Measurements from ENCODE around the gene LCP2.
"Not testable (repeated sequence)": the region's sequence is repeated elsewhere in the genome, so short reads cannot be mapped to it uniquely, and the experiment has no call there.

The LCP2 gene

DNA sequence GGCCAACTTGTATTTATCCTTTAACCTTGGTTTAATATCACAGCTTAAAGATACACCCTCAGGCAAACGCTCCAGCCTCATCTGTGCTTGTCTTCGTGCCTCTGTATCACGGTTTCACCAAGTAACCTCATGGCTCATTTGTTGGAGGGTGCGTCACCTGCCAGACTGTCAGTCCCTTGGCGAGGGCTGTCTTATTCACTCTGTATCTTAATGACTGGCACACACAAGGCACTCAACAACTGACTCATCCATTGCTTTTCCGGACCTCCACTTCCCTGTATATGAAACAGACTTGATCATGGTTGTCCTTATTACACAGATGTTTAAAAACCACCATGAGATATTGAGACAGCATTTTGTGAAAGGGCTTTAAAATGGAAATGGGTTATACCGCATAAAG lies 28.0 kb downstream of the LCP2 start:
- peak; percentile 31 for DNase-seq

DNA sequence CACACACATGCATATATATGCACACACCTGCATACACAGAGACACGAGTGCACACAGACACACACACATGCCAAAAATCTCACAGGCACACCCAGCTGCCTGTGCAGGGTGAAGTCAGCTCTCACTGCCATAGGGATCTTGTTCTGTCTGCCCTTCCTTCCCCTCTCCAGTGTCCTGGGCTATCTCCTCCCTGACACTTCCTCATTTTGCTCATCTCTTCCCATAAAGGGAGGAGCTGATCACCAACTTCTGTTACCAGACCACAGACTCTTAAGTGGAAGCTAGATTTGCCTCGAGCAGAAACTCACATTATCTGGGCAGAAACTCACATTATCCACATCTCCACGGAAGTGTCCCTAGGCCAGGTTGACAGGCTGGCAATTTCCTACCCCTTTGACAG lies 28.7 kb downstream of the LCP2 start:
- DNase-seq, result no peak

DNA sequence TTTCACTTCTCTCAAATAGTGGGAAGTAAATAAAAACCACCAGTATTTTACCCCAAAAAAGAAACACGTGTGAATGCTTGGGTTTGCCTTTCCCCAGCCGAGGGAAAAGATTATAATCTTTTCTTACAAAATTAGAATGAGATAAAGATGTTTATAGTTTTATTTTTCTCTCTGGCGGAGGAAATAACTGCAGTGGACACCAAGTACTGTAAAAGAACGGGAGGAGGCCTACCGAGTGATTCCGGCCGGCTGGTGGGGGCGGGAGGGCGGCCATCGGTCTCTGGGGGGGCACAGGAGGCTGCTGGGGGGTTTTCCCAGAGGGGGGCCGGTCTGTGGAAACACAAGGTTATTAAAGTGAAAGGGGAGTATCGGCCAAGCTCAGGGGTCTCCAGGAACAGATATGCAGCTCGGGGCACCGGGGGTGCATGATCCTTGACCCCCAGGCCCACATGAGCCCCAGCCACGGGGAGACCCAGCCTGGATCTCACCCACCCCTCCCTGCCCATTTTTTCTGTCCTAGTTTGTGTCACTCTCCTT lies 29.4 kb downstream of the LCP2 start:
- no peak for DNase-seq

DNA sequence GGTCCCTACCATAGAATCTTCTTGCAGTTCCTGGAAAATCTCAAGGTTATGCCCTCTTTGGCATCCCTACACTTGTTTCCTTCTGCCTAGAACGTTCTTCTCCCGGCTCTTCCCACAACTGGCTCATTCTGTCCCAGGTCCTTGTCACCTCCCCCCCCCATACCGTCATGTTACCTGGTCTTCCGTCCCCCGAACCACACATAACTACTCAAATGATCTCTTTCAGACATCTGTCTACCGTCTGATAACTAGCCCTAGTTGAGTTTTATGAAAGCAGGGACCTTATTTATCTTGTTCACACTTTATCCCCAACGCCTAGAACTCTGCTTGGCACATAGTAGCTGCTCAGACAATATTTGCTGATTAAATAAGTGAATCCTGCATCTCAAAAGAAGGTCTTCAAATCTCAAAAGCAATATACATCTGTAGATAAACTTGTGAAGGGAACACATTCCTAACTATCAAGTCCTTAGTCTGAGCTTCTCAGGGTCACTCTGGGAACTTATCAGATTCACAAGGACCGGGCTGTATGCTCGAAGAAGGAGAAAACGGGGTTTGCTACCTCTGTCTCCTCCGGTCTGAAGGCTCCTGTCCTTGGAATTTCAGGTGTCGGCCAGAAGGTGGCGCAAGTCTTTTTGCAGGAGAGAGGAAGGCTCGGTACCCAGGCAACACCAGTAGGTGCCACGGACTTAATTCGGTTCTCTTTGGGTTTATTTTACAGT lies 30.0 kb downstream of the LCP2 start:
- peak; percentile 76 for DNase-seq

DNA sequence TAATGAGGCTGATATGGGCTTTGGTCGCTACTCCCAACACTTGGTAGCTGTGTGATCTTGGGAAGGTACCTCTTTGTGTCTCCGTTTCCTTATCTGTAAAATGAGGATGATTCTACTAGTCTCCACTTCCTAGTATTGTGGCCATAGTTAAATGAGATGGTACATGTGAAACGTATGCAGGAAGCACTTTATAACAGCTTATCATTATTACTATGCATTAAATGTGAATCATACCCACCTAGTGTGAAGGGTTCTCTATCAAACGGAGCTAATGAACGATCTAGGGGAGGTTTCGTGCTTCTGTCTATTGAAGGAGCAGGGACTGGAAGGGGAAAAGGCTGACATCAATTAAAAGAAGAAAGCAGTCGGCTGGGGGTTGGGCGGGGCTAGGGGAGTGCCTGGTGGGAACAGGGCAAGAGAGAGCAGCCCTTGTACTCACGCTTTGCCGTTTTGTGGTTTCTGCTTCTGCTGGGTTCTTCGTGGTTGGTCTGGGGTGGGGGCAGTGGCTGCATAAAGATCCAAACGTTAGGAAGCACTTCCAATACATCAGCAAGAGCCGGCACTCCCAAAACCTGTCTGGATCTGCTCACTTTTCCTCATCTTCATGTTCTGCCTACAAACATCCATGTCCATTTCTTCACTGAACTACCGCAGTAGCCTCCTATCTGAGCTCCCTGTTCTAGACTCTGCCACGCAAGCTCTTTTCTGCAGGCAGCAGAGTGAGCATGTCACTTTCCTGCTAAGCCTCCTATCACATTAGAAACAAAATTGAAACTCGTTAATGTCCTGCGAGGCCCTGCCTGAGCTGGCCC lies 30.8 kb downstream of the LCP2 start:
- DNase-seq, result peak; percentile 57

DNA sequence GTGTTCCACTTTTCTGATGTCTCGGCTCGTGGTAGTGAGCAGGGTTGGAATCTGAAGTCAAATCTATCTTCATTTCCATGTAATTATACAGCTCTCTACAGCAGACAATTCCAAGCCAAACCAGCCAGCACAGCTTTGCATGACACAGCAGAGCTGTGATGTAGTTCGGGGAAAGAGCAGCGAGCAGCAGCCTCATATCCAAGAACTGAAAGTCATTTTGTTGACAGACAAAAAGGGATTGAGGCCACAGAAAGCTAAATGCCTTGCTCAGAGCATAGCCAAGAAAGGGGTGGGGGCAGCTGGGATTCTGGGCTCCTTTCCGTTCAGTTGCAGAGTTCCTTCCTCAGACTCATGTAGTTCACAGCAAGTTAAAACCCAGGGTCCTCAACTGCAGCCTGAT lies 32.1 kb downstream of the LCP2 start:
- no peak for DNase-seq

DNA sequence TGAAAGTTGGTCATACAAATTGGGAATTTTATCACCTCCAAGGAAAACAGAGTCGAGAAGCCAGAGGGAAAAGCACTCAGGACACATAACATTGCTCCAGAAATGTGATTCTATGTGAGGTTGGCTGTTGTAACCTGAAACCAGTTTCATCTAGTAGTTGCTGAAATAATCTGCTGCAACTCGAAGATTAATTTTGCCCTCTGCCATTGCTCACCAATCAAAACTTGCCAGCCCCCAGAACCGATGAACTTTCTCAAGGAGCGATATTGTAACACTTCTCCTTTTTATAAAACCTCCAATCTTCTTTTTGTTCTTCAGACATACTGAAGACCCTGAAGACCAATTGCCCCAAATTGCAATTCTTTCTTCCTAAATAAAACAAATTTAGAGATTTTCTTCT lies 33.7 kb downstream of the LCP2 start:
- no peak for DNase-seq

DNA sequence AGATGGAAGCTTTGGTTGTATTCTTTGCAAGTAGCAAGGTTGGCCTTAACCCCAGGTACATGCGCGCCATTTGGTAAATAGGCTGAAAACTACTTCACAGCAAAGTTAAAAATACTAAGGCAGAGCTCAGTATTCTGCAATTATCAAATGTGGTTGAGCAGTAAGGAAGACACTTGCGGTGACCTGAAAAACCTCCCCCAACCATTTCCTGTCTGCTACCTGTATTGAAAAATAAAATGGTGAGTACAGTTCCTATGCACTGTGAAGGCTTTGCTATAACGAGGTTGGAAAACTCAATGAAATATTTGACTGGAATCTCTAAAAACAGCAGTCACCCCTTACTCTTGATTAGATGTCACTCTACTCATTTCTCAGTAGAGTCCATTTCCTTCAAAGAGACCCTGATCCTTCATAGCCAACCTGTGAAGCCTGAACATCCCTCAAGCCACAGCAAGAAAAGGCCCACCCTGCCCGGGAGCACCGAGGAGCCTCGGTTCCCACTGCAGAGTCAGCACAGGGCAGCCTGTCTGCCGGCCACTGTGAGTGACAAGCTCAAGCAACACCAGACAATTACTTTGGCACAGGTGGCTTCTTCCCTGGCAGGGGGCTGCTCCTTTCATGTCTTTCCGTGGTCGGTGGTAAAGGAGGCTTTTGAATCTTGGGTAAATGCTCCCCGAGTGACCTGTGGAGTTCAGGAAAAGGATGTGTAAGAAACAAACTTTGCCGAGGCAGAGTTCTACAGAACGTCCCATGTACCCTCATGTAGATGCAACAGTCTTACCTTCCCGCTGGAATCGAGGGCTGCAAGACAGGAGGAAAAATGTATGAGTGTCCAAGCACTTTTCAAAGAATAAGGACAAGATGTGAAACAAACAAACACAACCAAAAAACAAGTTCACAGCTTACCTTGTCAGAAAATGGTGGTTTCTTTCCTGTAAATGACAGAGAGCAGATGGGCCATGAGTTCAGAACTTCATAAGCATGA lies 35.2 kb downstream of the LCP2 start:
- DNase-seq, result no peak

DNA sequence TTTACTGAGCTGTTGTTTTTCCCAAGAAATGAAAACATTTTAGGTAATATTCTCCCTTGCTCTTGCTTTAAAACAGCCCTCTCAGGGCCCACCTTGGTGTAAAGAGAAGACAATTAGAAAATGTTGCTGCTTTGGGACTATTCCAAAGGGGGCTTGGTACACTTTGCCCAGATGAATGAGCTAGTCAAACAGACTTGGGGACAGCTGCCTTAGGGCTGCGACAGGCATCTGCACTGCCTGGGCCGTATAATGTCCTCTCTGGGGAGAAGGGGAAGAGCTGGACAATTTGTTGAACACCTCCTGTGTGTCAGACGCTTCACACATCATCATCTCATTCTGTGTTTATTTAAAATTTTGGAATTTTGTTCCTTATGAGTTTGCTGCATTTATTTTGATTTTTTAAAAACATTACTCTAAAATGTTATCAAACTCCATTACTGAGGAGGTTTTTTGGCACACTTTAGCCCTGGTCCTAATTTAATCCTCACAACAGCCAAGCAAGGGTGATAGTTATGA lies 36.0 kb downstream of the LCP2 start:
- no peak for DNase-seq

DNA sequence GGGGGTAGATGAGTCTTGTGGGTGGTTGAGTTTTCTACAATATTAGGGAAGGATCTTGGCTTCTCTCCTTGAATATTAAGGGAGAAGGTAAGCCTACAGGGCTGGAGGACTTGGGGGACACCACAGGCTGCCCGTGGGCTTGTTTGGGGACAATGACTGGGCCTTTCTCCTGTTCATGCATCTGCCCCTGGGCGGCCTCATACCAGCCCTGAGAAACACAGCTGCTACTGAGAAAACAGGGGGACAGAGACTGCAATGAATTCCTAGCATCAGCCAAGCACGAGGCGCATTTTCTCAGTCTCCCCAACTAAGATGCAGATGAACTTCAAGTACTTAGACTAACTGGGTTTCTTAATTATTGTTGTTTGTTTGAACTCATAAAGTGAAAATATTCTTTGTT lies 40.2 kb downstream of the LCP2 start:
- no peak for DNase-seq

DNA sequence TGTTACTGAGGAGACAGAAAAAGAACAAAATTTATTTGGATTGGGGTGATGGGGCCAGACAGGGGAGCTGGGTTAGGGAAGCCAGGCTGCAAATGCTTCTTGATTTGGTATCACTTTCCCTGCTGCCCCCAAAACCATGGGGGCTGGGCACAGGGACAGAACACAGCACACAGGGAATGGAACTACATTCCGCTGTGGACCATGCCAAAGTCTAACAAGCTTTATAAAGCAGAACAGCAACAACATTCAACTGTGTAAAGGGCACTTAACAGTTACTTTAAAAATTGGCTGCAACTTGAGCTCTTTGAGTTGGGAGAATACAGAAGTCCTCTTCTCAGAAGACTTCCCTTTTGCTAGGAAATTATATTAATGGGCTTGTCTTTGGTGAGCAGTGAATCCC lies 41.0 kb downstream of the LCP2 start:
- DNase-seq, result no peak

DNA sequence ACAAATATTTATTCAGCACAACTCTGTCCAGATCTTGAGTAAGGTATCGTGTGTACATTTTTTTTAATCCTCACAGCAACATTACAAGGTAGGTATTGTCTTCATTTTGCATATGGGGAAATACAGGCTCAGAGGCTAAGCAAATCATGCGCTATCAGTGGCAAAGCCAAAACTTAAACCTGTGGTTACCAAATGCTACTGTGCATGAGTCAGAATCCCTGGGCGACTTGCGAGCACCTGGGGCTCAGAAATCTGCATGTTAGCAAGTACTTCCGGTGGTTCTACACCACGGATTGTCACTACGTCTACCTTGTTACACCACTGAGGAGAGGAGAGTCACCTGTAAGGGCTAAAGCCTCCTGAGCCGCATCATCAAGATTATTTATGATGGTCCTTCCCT lies 43.5 kb downstream of the LCP2 start:
- peak; percentile 50 for DNase-seq

DNA sequence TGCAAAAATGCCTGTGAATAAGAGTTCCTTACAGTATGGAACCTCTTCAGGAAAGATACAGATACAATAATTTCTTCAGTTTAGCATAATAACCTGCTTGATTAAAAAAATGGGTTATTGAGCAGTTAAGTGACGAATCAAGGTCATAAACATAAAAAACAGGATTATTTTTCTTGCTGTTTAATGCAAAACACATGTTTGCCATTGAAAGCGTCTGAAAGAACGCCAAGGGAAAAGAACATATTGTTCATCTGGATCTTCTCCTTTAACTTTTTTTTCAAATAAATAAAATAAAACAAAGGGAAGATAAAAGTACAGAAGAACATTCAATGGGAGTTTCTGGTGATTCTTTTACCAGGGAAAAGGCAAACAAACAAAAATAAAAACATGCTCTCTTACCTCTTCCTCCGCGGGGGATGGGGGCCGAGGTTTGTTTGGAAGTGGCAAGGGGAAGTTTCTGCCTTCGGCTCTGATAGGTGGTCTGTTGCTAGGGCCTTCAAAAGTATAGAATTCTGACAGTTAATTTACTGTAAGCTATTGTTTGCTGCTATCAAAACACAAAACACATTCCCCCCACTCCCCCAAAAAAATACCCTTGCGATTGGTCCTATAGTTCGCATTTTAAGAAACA lies 44.7 kb downstream of the LCP2 start:
- no peak for DNase-seq

DNA sequence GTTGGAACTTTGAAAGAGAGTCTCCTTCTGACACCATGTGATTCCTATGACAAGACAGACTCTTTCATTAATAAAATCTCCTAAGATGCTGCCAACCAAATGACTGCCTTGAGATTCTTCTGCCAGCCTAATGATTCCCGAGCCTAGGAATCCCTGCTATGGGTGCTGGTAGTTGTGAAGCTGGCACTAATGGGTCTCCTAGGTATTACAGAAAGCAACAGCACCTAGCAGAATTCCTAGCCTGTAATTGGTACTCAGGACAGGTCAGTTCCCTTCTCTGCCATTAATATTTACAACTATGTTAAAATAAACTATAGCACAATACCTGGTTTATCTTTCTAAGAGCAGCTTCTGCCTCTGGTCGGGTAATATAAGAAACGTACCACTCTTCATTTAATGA lies 45.5 kb downstream of the LCP2 start:
- DNase-seq, result no peak

DNA sequence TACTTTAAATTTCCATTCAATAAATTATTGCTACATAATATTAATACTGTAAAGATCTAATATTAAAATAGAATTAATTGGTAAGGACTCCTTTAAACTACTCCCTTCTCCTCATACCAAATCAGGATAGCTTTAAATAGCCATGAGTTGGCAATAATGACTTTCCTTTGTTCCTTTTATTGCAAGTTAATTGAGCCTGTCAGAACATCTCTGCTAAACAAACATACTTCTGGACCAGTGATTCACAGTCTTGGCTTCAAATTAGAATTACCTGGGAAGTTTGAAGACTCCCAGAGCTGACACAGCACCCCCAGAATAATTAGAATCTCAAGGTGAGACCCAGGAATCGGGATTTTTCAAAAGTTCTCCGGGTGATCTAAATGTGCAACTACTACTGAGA lies 46.1 kb downstream of the LCP2 start:
- no peak for DNase-seq

DNA sequence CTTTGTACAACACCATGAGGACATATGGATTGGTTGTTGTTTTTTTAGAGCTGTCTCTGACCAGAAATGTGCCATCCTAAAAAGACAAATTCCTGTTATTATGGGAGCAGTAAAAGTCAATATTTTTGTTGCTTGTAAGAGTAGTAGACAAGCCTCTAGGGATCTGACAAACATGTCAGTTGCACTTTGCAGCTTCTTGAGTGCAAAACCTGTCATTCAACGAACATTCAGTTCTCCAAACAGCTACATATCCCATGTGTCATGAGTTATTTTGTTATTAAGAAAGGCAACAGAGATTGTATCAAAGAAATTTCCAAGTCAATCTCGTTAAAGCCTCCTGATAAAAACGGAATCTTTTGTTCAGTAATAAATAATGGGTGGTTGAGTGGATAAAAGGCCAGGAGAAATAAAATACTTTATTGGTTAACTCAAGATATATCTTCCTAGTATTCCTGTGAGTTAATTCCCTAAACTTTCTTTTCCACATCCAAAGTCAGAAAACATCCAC lies 46.7 kb downstream of the LCP2 start:
- DNase-seq, result no peak

DNA sequence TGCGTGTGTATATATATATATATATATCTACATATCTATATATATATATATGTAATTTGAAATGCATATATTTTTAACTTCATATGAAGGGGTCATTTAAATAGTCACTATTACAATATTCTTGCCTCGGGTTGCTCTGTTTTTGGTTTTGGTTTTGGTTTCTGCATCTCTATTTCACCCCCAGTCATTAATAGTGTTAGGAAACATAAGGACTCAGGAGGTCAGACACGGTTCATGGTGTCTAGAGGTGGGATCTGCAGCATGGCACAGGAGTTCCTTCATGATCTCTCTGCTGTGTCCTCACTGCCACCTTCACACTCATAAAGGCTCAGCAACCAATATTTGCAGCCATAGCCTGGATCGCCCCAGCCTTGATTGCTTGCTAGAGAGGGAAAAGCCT lies 48.2 kb downstream of the LCP2 start:
- no peak for DNase-seq

DNA sequence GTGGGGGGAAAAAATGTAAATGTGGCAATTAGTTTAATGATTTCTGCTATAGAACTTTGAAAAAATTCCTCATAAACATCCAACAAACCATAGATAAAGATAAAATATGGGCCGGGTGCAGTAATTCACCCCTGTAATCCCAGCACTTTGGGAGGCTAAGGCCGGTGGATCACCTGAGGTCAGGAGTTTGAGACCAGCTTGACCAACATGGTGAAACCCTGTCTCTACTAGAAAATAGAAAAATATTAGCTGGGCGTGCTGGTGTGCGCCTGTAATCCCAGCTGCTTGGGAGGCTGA lies 48.7 kb downstream of the LCP2 start:
- not testable (repeated sequence) for DNase-seq

DNA sequence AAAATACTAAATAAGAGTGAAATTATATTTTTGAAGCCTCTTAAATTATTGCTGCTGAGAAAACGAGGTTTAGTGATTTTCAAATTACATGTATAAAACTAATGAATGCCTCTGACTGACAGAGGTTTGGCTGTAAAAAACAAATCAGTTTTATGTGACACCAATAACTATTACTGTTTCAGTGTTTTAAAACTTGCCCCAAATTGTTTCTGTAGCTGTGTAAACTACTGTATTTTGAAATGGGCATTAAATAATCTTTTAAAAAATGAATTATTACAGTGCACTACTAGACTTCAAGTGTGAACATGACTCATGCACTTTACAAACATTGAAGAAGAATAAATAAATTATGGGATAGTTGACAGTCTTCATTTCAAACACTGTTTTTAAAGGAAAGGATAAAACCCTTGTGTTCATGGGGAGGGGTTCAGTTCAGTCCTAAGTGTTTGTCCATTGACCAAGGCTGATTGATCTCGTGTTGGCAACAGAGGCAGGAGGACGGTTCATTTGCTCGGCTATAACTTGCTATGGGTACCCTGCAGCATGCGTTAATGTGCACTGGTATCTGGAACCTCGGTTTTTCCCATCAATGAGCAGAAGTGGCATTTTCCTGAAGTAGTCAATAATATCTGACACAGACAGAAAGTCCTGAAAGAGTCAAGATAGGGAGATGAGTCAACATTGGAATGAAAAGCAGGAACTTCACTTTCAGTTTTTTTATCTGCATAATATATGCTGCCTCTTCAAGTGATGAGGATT lies 49.2 kb downstream of the LCP2 start:
- no peak for DNase-seq

DNA sequence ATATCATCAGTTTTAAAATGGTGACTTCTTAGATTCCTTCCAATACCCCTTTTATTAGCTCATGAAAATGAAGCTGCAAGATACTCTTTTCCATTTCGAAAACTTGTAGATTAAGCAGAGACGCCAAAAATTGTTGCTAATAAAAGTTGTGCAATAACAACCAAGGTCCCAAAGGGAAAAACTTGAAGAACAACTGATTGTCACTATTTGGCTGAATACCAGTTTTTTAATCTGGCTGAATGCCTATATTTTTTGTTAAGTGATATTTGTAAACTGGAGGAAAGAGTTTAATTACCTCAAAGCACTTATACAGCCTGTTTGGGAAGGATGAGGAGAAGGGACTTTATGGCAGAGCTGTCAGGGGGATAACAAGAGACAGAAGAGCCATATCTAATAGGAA lies 50.2 kb downstream of the LCP2 start:
- no peak for DNase-seq

DNA sequence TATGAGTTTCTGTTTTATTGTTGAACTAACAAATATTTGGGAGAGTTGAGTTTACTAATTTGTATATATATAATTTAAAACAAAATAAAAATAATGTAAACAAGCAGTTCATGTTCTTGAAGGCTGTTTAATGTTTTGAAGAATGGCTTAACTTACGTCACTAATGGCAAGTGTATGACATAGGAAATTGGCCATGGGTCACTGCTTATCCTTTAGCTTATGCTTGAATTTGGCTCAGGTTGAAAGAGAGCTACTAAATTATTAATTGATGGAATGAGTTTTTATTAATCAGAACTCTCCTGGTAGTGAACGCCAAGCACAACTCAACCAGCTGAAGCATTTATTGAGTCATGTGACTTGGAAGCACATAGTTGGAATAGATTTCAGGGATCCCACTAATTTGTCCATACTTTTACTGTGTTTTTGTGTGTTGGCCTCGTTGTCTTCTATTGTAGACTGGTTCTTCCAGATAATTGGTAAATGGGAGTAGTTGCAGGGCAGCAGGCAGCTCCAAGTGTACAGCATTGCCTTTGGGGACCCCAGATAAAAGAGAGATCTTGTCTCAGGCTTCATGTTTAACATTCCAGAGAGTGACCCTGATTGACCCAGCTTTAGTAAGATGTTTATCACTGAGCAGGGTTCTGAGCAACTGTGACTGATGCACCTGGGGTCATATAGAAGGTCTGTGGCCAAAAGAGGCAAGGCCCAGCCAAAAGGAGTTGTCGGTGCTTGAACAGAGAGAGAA lies 51.3 kb downstream of the LCP2 start:
- DNase-seq, result no peak
